Limb (tissue), 2 donors: ENCODE results near the gene ARPC5.

Experiments
- DNase-seq, 2 donors: peaks; one replicate each; pipeline ENCODE4 v3.0.0-alpha.2; 2016; ENCODE audit errors: extremely low spot score in 2 of 2

The ARPC5 gene

DNA sequence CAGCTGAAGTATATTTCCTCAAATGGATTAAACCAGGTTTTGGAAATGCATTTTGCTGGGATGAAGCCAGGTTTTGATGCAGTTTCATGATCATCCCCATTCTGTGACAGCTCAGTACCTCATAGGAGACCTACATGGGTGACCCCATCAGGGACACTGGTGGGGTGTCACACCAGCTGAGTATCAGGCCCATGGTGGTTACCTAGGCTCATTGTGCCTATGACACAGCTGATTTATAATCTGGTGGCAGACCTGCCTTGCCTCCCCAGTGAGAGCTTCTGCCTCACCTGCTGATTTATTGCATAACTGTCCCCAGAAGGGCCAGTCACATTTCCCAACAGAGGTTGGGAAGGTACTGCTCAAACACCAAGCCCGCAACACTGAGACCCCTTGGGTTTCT is 49.1 kb downstream of the ARPC5 start:
- no peak for DNase-seq

DNA sequence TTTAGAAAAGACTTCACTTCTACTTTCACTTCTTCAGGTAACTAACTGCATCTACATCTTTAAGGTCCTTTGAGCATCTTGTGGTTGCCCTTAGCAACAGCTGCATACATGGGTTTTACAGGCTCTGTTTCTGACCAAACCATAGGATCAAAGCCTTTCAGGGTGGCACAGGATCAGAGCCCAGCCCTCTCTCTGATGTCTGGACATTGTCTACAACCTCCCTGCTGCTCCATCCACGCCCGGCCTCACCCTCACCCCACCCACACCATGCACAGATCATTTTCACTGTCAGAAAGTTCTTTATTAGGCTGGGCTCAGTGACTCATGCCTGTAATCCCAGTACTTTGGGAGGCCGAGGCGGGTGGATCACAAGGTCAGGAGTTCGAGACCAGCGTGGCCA is 50.5 kb downstream of the ARPC5 start:
- DNase-seq, result no peak

DNA sequence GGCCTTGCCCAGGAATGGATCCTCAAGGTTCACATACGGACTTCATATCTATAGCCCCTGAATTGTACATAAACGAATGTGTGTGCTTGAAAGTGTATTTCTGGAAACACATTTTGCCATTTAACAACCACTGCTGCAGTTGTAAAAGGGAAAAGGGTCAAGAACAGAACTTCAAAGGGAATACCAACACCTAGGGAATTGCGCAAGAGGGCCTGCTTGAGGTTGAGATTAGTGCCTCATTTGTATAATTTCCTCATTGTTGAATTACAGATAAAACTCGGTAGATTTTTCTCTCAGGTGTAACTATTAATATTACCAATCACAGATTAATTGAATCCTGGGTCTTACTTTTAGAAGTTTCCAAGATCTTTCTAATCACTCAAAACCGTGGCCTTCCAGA is 51.4 kb downstream of the ARPC5 start:
- no peak for DNase-seq

DNA sequence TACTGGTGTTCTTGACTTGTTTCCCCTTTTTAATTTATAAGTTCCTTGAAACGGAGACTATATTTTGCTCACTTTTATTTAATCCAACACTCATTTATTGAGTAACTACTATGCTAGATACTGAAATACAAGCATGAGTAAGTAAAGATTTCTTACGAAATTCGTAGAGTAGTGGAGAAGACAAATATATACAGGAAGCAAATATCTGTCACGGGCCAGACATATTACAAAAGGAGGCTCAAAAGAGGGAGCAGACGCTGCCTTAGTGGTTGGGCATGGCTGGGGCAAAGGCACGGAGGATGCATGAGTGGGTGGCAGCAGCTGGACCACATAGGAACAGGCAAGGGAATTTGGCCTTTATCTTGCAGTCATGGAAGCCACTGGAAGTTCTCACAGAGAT is 52.1 kb downstream of the ARPC5 start:
- no peak for DNase-seq

DNA sequence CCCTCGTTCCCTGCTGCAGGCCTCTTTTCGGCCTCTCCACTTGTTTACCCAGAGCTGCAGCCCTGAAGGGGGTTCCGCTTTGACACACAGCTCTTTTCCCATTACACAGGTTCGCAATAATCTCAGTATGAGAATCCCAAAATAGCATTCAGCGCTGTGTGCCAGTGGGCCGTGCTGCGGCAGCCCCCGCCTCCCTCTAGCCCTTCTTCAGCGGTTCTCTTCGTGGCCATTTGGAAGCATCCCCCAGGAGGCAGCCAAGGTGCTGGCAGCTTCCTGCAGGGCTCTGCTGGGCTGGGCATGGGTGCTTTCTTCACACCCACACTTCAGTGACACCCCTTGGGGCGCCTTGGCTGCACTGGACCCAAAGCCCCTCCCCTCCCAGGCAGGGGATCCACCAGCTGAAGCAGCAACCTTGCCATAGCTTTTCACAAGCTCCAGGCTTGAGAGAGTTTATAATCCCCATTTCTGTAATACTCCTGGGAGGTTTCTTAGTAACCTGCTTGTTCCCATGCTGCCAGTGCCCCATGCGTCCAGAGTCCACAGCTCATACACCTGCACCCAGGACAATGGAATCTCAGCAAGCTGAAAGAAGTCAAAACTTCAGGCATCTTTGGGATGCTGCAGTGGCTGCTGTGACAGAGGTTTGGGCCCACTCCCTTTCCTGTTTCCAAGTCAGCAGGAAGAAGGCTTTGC is 53.4 kb downstream of the ARPC5 start:
- DNase-seq, result no peak

DNA sequence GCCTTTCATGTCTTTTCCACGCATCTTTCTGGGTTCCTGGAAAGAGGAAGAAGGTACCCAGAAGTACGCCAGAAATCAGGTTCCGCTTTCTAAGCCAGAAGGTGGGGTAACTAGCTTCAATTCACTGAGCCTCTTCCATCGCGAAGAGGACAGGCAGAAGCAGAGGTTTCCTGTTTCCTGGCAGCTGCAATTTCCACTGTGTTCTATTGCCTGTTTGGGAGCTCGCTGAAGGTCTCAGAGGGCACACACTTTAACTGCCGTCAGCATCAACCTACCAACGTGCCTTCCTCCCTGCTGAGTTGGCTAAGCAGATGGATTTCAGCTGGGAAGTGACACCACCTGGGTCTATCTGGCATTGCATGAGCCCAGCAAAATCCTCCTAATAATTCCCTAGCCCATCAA is 55.3 kb downstream of the ARPC5 start:
- peak in 1 of 2 donors; percentile 49 for DNase-seq

DNA sequence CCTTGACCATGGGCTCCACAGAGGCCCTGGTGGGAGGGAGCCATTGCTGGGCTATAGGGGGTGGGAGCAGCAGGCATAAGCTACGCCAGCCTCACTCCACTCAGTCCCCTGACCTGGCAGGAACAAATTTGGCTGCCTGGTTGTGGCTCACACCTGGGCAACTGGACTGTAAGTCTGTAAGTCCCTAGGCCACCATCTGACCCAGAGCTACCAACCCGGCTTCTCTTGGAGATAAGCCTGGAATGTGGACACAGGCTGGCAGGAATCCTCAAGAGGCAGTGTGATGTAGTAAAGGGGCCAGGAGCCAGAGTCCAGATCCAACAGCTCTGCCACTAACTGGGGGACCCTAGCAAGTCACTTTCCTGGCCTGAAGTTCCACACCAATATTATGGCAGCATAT is 56.7 kb downstream of the ARPC5 start:
- no peak for DNase-seq

DNA sequence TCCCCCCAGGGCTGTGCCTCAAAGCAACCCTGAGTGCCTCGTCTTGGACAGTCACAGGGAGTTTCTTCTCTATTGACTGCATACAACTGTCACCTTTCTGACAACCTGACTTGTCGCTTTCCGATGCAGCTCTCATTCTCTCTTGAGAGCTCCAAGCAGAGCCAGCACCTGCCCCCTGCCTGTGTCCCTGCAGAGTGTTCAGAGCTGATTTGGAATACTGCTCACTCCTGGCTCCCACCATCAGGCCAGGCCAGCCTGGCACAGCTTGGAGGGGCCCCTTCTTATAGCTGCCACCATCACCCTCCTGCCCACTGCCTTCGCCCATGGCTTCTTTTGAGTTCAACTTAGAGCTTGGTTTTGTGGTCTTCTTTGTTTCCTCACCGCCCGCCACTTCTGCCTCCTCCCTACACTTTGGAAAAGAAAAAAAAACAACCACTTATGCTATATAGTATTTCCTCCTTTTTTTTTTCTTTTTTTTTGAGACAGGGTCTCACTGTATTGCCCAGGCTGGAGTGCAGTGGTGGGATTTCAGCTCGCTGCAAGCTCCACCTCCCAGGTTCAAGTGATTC is 57.6 kb downstream of the ARPC5 start:
- DNase-seq, result no peak

DNA sequence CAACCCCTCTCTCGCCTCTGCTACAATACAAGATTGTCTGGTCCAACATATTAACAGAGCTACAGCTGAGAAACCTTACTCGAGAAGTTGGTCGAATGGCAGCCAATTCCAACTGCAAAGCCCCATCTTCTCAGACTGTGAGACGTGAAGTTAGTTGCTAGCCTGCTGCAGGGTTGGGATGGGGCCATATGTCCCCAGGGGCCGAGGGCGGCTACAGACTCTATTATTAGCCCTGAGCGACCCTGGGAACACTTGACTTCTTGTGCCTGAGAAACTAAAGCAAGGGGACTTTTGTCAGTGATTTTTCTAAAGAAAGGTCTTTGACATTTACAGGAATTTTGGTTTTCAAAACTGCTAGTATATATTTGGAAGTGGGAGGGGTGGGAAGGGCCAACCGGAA is 59.0 kb downstream of the ARPC5 start:
- no peak for DNase-seq

DNA sequence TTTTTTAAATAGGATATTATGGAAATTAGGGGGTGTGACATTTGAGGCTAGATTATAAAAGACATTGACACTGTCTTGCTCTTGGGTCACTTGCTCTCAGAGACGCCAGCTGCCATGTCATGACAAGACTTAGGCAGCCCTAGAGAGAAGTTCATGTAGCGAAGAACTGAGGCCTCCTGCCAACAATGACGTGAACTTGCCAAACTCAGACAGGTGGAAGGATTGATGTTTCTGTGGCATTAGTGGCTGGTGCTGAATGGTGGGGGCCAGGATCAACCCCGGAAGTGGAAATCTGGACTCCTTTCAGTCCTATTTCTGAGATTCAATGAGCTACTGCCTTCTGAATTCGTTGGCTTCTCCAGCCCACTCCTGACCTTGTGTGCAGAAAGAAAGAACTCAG is 60.0 kb downstream of the ARPC5 start:
- DNase-seq, result no peak

DNA sequence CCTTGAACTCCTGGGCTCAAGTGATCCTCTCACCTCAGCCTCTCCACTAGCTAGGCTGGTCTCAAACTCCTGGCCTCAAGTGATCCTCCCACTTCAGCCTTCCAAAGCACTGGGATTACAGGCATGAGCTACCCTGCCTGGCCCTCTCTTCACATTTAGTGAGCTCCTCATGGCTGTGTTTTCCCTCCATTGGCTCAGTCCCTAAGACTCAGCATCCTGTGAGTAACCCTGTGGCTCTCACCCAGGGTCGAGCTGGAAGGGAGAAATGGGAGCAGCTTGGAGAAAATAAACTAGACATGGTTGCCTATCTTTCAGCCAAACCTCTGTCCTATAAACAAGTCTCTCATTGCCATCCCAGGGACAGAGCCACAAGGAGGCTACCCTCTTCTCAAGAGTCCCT is 62.9 kb downstream of the ARPC5 start:
- no peak for DNase-seq

DNA sequence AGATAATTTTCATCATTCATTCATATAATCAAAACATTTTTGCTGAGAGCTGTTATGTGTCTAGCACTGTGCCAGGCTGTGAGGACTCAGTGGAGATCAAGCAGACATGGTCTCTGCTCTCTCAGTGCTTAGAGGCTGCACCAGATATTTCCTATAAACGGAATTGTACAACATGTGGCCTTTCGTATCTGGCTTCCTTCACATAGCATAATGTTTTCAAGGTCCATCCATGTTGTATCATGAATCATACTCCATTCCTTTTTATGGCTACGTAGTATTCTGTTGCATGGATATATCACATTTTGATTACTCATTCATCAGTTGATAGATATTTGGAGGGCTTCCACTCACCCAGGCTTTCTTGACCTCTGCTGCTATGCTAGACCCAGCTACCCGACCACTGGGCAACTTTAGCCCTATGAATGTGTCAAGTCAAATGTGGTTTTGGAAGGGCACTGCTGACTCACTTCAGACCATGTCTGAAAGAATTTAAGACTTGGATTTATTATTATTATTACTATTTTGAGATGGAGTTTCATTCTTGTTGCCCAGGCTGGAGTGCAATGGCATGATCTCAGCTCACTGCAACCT is 63.8 kb downstream of the ARPC5 start:
- DNase-seq, result no peak
